Stimulated activated CD4-positive, alpha-beta T cell treated with anti-CD3 and anti-CD28 coated beads, Interleukin-4, amount 100 ng/mL, for 1 hour (primary cell): ENCODE data around the gene CLASRP.

Experiments
- DNase-seq: peaks from one replicate; pipeline ENCODE4 v3.0.0-alpha.2; 2020

The CLASRP gene

DNA sequence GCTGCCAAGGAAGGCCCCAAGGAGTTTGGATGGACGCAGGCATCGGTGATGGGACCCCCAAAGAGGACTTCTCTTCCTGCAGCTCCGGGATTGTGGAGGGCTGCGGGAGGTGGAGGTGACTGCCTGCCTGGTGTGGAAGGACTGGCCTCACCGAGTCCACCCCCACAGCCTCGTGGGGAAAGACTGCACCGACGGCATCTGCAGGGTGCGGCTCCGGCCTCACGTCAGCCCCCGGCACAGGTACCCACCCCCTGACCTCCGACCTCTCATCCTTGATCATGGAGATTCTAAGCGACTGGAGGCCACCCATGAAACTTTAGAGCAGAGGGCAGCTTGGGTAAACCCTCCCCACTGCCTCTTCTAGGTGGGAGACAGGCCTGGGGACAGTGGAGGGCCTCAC lies 16.9 kb upstream of the CLASRP start:
- DNase-seq: no peak

DNA sequence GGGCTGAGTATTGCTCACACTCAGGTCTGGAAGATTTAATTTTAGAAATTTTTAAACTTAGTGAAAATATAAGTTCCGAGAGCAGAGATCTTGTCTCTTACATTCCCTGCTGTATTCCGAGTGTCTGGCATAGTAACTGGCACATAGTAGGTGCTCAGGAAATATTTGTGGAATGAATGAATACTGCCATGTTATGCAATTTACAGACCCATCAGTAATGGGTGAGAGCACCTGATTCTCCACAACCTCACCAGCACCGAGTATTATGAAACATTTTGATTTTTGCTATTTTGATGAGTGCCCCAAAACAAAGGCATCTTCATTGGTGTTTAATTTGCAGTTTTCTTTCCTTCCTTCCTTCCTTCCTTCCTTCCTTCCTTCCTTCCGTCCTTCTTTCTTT lies 15.8 kb upstream of the CLASRP start:
- DNase-seq: no peak

DNA sequence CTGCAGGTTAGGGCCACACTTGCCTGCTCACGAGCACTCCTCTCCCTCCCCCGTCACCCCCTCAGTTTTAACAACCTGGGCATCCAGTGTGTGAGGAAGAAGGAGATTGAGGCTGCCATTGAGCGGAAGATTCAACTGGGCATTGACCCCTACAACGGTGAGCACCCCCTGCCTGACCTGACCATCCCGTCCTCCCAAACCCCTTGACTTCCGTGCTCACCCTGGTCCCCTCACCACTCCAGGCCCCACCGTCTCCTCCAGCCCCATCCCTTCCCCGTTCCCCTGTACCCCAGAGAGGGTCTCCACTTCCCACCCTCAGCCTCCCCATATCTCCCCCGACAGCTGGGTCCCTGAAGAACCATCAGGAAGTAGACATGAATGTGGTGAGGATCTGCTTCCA lies 13.6 kb upstream of the CLASRP start:
- no peak for DNase-seq

DNA sequence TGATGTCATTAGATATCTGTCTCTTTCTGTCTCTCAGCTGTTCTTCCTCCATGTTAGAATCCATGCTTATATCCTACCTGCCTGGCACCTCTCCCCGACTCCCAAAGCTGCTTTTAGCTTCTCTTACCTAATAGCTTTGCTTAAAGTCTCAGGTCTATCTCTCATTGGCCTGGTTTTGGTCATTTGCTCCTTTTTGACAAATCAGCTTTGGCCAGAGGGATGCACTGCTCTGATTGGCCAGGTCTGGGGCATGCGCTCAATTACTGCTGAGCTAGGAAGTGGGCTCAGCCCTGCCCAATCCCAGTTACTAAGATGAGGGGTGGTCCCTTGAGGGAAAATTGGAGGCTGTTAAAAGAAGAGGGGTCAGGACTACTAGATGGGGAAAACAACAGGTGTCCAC lies 11.5 kb upstream of the CLASRP start:
- no peak for DNase-seq

DNA sequence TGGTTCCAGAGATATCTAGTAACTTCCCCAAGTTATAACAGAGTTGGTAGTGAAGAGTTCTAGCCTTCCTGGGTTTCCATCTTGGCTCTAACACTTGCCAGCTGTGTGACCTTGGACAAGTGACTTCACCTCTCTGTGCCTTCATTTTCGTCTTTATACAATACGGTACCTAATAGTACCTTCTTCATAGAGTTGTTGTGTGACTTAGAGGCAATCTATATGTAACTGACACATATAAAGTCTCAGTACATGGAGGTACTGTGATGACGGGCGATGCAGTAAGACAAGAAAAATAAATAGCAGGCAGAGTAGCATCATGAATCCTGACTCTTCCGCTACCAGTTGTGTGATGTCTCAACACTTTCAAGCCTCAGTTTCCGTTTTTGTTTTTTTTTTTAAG lies 8.0 kb upstream of the CLASRP start:
- no peak for DNase-seq

DNA sequence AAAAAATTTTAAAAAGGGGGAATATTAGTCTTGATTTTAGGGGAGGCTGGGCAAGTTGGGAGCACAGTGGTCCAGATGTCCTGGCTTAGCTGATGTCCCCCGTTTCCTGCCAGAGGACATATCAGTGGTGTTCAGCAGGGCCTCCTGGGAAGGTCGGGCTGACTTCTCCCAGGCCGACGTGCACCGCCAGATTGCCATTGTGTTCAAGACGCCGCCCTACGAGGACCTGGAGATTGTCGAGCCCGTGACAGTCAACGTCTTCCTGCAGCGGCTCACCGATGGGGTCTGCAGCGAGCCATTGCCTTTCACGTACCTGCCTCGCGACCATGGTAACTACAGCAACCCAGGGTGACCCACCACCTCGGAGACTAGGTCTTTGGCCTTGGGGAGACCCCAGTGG lies 6.4 kb upstream of the CLASRP start:
- no peak for DNase-seq

DNA sequence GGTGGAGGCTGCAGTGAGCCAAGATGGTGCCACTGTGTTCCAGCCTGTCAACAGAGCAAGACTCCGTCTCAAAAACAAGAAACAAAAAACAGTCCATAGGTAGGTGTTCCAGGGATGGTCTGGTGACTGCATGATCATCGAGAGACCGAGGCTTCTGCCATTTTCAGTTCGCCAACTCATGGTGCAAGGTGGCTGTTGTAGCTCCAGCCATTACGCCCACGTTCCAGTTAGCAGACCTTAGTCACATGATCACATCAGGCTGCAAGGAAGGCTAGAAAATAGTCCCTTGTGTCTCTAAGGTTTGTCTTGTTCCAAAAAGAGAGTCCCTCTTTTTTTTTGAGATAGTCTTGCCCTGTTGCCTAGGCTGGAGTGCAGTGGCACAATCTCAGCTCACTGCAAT lies 3.1 kb upstream of the CLASRP start:
- no peak for DNase-seq

DNA sequence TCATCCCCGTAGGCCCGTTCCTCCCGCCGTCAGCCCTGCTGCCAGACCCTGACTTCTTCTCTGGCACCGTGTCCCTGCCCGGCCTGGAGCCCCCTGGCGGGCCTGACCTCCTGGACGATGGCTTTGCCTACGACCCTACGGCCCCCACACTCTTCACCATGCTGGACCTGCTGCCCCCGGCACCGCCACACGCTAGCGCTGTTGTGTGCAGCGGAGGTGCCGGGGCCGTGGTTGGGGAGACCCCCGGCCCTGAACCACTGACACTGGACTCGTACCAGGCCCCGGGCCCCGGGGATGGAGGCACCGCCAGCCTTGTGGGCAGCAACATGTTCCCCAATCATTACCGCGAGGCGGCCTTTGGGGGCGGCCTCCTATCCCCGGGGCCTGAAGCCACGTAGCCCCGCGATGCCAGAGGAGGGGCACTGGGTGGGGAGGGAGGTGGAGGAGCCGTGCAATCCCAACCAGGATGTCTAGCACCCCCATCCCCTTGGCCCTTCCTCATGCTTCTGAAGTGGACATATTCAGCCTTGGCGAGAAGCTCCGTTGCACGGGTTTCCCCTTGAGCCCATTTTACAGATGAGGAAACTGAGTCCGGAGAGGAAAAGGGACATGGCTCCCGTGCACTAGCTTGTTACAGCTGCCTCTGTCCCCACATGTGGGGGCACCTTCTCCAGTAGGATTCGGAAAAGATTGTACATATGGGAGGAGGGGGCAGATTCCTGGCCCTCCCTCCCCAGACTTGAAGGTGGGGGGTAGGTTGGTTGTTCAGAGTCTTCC lies 1.3 kb upstream of the CLASRP start:
- no peak for DNase-seq

DNA sequence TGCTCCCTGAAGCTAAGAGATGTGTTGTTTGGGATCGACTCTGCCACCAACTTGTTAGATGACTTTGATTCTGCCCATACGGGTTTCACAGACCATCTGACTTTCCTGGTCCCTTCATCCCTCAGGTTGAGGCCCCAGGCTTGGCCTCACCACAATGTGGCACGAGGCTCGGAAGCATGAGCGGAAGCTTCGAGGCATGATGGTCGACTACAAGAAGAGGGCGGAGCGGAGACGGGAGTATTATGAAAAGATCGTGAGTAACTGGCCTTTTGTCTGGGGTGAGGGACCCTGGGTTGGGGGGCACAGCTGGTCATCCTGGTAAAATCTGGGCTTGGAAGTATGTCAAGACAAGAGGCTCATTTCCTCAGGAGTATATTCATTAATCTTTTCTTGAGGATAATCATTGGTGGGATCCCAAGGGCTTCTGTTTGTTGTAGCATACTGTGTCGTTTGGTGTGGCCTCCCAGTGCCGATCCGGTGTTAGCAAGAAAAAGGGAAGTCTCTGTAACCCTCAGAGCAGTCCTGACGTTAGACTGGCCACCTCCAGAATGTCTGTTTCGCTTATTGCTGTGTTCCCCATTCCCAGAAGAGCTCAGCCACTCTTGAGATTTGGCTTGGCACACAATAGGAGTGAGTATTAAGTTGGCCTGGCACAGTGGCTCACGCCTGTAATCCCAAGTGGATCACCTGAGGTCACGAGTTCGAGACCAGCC lies 1.4 kb downstream of the CLASRP start:
- no peak for DNase-seq

DNA sequence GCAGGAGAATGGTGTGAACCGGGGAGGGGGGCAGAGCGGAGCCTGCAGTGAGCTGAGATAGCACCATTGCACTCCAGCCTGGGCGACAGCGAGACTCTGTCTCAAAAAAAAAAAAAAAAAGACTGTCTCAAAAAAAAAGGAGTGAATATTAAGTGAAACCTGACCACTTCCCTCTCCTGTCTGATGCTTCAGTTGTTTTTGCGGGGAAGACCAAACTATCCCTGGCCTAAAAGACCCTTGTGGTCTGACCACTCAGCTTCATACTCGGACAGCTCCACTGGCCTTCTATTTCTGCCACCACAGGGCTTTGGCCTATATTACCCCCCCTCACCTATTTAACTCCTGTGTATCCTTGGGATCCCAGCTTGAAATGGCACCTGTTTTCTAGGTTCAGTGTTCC lies 2.3 kb downstream of the CLASRP start:
- DNase-seq: no peak

DNA sequence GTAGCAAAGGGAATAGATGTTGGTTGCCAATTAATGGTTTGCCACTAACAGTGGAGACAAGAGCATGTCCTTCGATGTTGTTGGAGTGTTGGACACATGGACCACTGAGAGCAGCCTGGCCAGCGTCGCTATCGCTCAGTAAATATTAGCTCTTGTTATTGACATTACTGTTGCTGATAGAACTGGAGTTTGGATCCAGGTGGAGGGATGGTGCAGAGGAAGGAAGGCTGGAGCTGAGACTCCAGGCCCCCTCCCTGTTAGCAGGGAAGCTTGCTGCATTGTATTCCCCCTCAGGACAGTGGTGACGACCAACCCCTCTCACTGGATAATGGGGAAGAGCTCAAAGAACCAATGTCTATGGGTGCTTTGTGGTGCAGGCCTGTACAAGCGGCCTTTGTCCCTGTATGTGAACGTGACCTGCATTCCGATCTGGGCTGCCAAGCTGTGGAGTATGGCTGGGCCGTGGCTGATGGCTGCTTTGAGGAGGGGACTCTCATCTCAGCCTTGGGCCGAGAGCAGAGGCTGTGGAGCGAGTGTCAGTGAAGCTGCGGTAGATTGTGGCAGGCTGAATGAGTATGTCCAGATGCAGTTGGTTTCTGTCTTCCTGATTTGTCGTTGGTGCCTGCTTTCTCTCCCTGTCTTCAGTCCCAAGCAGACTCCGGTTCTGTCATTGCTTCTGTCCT lies 7.0 kb downstream of the CLASRP start:
- DNase-seq: no peak

DNA sequence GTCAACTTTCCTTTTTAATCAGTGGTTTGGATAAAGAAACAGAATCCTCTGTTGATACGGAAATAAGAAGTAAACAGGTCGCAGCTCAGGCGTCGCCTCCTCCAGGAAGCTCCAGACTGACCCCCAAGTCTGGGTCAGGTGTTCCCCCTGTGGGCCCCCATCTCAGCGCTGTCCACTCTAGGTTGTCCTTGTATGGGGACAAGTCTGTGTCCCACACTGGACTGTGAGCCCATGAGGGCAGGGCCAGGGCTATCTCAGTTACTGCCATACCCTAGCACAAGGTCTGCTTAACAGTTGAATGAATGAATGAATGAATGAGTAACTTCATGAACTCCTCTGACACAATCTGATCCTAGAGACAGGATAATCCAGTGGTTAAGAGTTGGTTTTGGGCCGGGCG lies 7.5 kb downstream of the CLASRP start:
- DNase-seq: no peak

DNA sequence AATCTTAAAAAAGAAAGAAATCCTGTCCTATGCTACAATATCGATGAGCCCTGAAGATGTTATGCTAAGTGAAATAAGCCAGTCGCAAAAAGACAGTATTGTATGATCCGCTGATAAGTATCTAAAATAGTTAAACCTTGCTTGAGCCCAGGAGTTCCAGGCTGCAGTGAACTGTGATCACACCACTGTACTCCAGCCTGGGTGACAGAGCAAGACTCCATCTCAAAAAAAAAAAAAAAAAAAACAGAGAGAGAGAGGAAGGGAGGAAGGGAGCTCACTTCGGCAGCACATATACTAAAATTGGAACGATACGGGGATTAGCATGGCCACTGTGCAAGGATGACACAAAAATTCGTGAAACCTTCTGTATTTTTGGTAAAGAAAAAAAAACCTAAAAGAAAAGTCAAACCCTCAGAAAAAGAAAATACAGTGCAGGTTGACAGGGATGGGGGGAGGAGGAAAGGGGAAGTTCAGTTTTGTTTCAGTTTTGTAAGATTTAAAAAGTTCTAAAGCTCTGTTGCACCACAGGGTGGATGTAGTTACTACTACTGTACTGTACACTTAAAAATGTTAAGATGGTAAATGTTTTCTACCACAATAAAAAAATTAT lies 8.4 kb downstream of the CLASRP start:
- no peak for DNase-seq

DNA sequence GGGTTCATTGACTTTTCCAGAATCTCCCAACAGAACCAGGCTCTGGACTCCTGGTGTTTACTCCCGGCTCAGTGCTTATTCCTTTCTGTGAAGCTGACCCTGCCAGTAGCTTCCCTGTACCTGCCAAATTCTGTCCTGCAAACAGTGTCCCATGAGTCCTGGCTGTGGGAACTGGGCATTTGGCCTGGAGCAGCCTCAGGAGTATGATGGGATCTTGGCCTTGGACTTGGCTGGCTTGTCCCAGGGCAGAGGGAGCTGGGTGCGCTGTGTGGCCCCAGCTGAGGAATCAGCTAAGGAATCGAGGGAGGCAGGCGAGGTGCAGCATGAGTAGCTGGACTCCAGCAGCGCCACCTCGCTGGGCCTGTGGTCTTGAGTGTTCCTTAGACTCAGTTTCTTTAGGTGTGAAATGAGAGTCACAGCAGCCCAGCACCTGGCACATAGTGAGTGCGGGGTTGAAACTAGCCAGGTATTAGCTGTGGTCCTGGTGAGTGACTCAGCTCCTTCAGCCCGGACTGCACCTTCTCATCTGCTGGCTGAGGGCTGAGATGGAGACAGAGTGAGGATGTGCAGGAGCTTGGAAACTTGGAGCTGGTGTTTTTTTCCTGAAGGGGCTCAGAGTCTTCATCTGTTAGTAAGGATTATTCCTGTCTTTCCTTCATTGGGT lies 10.4 kb downstream of the CLASRP start:
- no peak for DNase-seq

DNA sequence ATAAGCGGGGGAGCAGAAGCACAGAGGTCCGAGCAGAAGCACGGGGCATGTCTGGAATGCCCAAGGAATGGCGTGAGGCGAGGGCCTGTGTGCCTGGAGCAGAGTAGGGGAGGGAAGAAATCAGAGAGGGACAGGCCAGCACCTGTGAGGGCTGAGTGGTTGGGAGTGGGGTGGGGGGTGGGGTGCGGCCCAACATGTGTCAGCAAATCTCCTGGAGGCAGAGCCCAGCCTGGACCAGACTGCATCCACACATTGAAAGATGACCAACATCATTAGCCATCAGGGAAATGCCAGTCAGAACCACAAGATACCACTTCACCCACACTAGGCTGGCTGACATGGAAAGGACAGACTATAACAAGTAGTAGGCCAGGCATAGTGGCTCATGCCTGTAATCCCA lies 11.2 kb downstream of the CLASRP start:
- no peak for DNase-seq

DNA sequence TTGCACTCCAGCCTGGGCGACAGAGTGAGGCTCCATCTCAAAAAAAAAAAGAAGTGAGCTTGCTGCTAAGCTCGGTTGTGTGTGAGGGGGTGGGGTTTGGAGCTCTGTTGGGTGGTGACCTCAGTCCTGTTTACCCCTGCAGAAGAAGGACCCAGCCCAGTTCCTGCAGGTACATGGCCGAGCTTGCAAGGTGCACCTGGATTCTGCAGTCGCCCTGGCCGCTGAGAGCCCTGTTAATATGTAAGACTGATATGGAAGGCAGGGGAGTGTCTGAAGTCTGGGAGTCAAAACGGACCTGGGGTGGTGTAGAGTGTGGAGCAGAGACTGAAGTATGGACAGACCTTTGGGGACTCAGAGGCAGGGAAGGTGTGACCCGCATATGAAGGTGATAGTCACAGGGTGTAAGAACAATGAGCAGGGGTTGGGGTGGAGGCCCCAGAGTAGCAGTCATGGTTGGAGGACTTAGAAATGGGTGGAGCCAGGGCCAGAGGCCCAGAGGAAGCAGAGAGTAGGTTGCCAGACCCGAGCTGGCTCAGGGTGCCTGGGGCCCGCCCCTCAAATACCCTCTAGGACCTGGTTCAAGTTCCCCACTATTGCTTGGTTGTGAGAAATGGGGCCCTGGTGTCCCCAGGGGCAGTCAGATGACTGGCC lies 13.2 kb downstream of the CLASRP start:
- DNase-seq: no peak

DNA sequence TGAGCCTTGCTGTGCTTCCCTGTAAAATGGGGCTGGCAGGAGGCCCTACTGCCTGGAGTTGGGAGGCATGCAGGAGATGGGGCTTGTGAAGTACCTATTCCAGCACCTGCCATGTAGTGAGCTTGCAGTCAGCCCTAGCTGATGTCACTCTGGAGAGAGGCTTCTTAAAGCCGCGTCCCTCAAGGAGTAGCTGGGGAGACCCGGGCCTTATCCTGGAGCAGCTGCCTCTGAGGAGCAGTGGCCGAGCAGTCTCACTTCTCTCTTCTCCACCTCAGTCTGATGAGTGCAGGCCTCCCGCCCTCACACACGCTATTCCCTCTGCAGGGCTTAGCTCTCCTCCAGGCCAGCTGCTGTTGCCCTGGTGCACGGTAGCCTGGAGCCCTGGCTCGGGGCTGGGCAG lies 18.0 kb downstream of the CLASRP start:
- no peak for DNase-seq

DNA sequence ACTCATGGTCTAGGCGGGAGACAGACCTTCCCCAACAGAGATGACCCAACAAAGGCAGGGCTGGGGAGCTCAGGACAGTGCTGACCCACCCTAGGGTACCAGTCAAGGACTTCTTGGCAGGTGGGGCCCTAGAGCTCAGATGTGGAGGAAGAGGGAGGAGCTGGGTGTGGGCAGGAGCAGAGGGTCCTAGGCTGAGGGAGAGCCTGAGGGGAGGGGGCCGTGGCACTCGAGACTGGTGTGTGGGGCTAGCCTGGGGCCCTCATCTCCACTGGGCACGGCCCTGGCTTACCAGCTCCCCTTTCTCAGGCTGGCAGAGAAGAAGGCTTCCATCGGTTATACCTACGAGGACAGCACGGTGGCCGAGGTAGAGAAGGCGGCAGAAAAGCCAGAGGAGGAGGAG lies 18.6 kb downstream of the CLASRP start:
- no peak for DNase-seq

DNA sequence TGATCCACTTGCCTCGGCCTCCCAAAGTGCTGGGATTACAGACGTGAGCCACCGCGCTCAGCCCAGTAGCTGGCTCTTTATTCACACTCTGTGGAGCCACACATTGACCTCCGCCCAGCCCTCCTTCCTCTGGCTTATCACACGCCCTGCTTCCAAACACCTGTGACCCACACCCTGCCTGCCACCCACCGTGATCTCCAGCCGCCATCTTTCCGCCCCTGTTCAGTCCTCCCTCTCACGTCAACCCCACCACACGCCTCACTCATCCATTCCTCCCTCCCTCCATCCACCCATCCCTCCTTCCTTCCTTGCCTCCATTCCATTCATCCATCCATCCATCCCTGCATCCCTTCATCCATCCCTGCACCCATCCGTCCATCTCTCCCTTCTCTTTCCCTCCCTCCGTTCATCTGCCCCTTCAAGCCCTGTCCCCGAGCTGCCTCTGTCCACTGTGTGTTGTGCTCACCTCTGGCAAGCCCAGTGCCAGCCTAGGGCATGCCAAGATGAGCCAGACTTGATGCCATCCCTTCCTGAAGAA lies 19.8 kb downstream of the CLASRP start:
- DNase-seq: no peak

DNA sequence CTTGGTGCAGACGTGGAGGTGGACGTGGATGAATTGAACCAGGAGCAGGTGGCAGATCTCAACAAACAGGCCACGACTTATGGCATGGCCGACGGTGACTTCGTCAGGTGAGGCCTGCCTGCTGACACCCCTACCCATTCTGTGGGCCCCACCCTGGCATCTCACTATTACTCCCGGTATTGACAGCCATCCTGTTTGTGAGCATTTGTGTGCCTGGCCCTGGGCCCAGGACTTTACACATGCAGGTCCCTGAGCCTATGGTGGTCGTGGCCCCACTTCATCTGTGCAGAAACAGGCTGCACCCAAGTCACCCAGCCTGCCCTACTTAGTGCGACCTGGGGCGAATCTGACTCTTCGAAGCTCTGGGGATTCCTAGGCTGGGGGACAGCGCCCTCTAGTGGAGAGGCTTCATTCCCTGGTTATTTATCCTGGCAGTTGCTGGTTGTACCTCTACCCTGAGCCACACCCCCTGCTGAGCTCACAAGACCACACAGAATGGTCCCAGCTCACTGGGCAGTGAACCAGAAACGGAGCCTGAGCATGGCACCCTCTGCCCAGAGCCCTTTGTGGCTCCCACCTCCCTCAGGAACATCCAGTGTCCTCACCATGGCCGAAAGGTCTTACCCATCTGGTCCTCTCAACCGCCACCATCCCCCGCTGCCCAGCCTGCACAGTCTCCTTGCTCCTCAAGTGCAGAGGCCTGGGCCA lies 20.6 kb downstream of the CLASRP start:
- DNase-seq: peak; percentile 80

DNA sequence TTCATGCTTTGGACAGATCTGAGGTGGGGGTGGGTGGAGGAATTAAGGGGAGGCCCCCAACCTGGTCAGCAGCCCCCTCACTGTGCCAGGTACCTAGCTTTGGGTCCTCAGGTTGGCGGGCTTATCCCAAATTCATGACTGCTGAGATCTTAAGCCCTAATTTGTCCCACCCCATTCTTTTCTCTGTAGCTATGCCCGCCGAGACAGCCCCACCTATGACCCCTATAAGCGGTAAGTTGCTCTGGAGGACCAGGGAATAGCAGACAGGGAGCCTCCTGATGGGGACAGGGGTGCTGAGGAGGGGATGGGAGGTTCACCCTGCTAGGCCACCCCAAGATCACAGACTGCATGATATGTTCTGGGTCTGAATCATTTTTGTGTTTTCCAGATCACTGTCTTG lies 23.1 kb downstream of the CLASRP start:
- no peak for DNase-seq
